Activated CD4-positive, alpha-beta T cell treated with anti-CD3 and anti-CD28 coated beads for 36 hours (primary cell): ENCODE measurements around the gene SMCHD1. TPM values are rescaled to one million over a fixed set of nuclear protein-coding genes. Genes with fewer than 3 reads are reported as not detected.
A peak's percentile ranks its signal among the peaks of the same experiment; 100 is the strongest.
"Not testable (repeated sequence)": the region's sequence is repeated elsewhere in the genome, so short reads cannot be mapped to it uniquely, and the experiment has no call there.

Source experiments
- ATAC-seq: fragments of 200-7000 bp; cut with Tn5 transposase; one replicate; pipeline ENCODE4 v1.10.0; 2021; ENCODE audit warnings: mild to moderate bottlenecking, moderate library complexity
- CTCF ChIA-PET: fragments of 350-600 bp; sonication (Branson Sonifier 250); formaldehyde crosslinking; loops from one replicate; lab custom pipeline; 2021; ENCODE audit warnings: antibody characterized with exemption; lab: Charles Lee
- POLR2A ChIA-PET: fragments of 350-600 bp; sonication (Branson Sonifier 250); formaldehyde crosslinking; loops from one replicate; lab custom pipeline; 2021; ENCODE audit warnings: antibody characterized with exemption, inconsistent platforms; lab: Charles Lee
- DNase-seq: peaks from one replicate; pipeline ENCODE4 v3.0.0-alpha.2; 2020
- H3K27ac Mint-ChIP-seq: one replicate; pipeline ENCODE4 v1.8.0; 2021; ENCODE audit warnings: mixed read lengths
- H3K27me3 Mint-ChIP-seq: one replicate; pipeline ENCODE4 v1.8.0; 2021; ENCODE audit warnings: mixed read lengths
- H3K36me3 Mint-ChIP-seq: one replicate; pipeline ENCODE4 v1.8.0; 2021; ENCODE audit warnings: low read depth, mixed read lengths
- H3K4me1 Mint-ChIP-seq: one replicate; pipeline ENCODE4 v1.8.0; 2021; ENCODE audit warnings: mixed read lengths
- H3K4me3 Mint-ChIP-seq: one replicate; pipeline ENCODE4 v1.8.0; 2021; ENCODE audit warnings: mild to moderate bottlenecking, moderate library complexity, mixed read lengths
- H3K9me3 Mint-ChIP-seq: one replicate; pipeline ENCODE4 v1.8.0; 2021; ENCODE audit warnings: low read depth, mixed read lengths
- intact Hi-C, 2 experiments: fragments of 100-400 bp; cut with DNase I in 1 of 2; cut with micrococcal nuclease in 1 of 2; formaldehyde crosslinking; loops; one replicate each; pipeline versions ENCODE4 v1.14.2 to v1.15.1; 2022 to 2024; cut with DNase I, micrococcal nuclease
- total RNA-seq, 2 experiments: library from RNA; stranded (reverse); gene quantifications; one replicate each; pipeline ENCODE4 v1.2.3, GENCODE V29; 2021

Gene SMCHD1
- total RNA-seq, 2 experiments from 2014 or later = 89.5 to 121 TPM

DNA sequence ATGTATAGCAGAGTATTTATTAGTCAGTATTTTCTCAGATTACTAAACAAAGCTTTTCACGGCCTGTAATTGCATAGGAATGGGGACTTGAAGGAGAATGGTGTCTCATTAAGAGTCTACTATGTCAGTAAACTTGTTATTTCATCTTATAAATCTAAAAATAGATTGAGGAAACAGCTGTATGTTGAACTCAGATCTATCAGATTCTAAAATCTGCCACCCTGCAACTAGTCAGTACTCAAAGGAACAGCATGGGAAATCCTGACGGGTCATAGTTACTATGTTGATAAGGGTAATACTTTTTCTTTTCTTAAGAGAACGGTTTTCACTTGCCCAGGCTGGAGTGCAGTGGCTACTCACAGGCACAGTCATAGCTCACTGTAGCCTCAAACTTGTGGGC is 121.1 kb downstream of the SMCHD1 start:
- Mint-ChIP-seq H3K4me3 (no peak overlapping the region), H3K4me1 (no peaks in the 10 kb centered on the region), H3K27ac (no peak overlapping the region), H3K9me3 (no peaks in the 10 kb centered on the region), H3K36me3 (peaks cover 52% of the 10 kb centered on the region), H3K27me3 (no peaks in the 10 kb centered on the region)
- CTCF ChIA-PET = interaction anchor here (0.6 to 0.7 kb wide), 2 partner anchors 24 to 265 kb away, joined by 3 read pairs; no protein-coding TSS in a partner anchor
- DNase-seq (no peak), ATAC-seq (no peak)
- intact Hi-C loops = no loop called here
- POLR2A ChIA-PET = no interaction called here

- no peak for ATAC-seq
- intact Hi-C loops = no loop called here
- CTCF ChIA-PET = interaction anchor here (0.7 kb wide), 2 partner anchors 9 to 24 kb away, joined by 3 to 5 read pairs; no protein-coding TSS in a partner anchor
- Mint-ChIP-seq H3K4me3 (no peak overlapping the region), H3K27ac (peak overlapping the region; percentile 21), H3K36me3 (peaks cover 53% of the 10 kb centered on the region), H3K4me1 (no peaks in the 10 kb centered on the region), H3K27me3 (no peaks in the 10 kb centered on the region), H3K9me3 (no peaks in the 10 kb centered on the region)
- no peak for DNase-seq
- POLR2A ChIA-PET = no interaction called here
Observed at GRCh38 chr18:2777241-2777640, 121.7 kb downstream of the SMCHD1 start.

DNA sequence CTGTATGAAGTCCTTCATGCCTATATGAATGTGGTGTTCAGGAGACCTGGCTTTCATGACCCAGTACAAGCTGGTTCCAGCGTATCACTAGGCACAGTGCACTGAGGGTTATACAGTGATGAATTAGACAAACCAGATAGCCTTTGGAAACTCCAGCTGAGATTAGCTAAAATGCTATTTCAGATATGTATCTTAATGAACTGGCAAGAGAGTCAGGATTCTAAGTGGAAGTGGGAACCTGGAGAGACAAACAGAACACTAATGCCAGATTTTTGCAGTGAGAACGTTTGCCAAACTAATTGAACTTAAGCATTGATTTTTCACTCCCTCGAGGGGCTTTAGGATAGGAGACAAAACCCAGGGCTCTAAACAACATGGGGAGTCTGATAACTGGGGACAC is 125.2 kb downstream of the SMCHD1 start:
- H3K4me3 Mint-ChIP-seq = no peak overlapping the region
- intact Hi-C loops = no loop called here
- no peaks in the 10 kb centered on the region for H3K4me1 Mint-ChIP-seq
- H3K27ac Mint-ChIP-seq = no peak overlapping the region
- H3K36me3 Mint-ChIP-seq = peaks cover 53% of the 10 kb centered on the region
- no peaks in the 10 kb centered on the region for H3K27me3 Mint-ChIP-seq
- no peak for ATAC-seq
- ChIA-PET POLR2A (no interaction called here), CTCF (interaction anchor here (0.5 to 1.0 kb wide), 3 partner anchors 15 to 1223 kb away, joined by 3 read pairs; no protein-coding TSS in a partner anchor)
- H3K9me3 Mint-ChIP-seq = no peaks in the 10 kb centered on the region
- DNase-seq = no peak

DNA sequence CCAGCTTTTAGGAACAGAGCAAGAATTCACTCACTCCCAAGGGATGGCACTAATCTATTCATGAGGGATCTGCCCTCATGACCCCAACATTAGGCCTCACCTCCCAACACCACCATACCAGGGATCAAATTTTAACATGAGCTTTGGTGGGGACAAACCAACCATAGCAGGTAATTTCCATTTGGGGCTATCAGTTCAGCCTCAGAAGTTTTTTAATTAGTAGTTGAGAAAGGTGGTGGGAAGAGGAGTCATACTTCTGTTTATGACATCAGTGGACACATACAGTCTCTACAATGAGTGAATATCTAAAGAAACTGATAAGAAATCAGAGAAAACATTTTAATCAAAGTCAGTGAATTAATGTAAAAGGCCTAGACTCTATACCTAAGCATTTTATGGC is 131.7 kb downstream of the SMCHD1 start:
- H3K27me3 Mint-ChIP-seq = no peaks in the 10 kb centered on the region
- no peak for ATAC-seq
- H3K4me1 Mint-ChIP-seq = peaks cover 5% of the 10 kb centered on the region
- H3K4me3 Mint-ChIP-seq = no peak overlapping the region
- DNase-seq = no peak
- peaks cover 31% of the 10 kb centered on the region for H3K36me3 Mint-ChIP-seq
- ChIA-PET POLR2A (no interaction called here), CTCF (interaction anchor here (1.0 to 1.9 kb wide), 2 partner anchors 21 to 98 kb away, joined by 5 to 7 read pairs; no protein-coding TSS in a partner anchor)
- intact Hi-C loops = no loop called here
- H3K9me3 Mint-ChIP-seq = no peaks in the 10 kb centered on the region
- H3K27ac Mint-ChIP-seq = peak overlapping the region; percentile 32

GRCh38 chr18:2792395-2792794 is 136.9 kb downstream of the SMCHD1 start:
- DNase-seq = no peak
- intact Hi-C loops = no loop called here
- H3K36me3 Mint-ChIP-seq = peaks cover 38% of the 10 kb centered on the region
- ATAC-seq = no peak
- H3K27ac Mint-ChIP-seq = no peak overlapping the region
- no peaks in the 10 kb centered on the region for H3K4me1 Mint-ChIP-seq
- no peaks in the 10 kb centered on the region for H3K27me3 Mint-ChIP-seq
- CTCF ChIA-PET = interaction anchor here (1.0 kb wide), 1 partner anchor 8 kb away, joined by 3 read pairs; no protein-coding TSS in a partner anchor
- POLR2A ChIA-PET = no interaction called here
- H3K9me3 Mint-ChIP-seq = no peaks in the 10 kb centered on the region
- H3K4me3 Mint-ChIP-seq = no peak overlapping the region

- Mint-ChIP-seq H3K4me1 (no peaks in the 10 kb centered on the region), H3K9me3 (no peaks in the 10 kb centered on the region), H3K27ac (no peak overlapping the region), H3K36me3 (peaks cover 44% of the 10 kb centered on the region), H3K27me3 (no peaks in the 10 kb centered on the region), H3K4me3 (no peak overlapping the region)
- ChIA-PET CTCF (no interaction called here), POLR2A (no interaction called here)
- intact Hi-C loops = no loop called here
- DNase-seq = no peak
- no peak for ATAC-seq
Observed at GRCh38 chr18:2794159-2794558, 138.6 kb downstream of the SMCHD1 start.

DNA sequence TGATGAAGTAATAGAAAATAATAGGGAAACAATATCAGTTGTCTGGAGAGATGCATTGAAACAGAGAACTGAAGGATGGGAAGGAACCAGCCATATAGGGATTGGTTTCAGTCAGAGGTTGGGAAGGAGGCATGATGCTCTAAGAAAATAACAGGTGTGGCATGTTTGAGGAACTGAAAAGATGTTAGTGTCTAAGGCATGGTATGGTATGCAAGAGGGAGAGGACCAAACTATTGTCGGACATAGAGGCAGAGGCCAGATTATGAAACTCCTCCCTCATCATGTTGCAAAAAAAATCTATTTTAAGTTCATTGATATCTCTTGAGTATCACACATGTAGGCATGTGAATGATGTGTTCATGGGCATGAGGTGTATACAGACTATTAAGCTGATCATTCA is 142.4 kb downstream of the SMCHD1 start:
- intact Hi-C loops = no loop called here
- Mint-ChIP-seq H3K27ac (no peak overlapping the region), H3K27me3 (no peaks in the 10 kb centered on the region), H3K4me1 (no peaks in the 10 kb centered on the region), H3K36me3 (peaks cover 50% of the 10 kb centered on the region), H3K9me3 (no peaks in the 10 kb centered on the region), H3K4me3 (no peak overlapping the region)
- no peak for ATAC-seq
- ChIA-PET POLR2A (no interaction called here), CTCF (no interaction called here)
- no peak for DNase-seq

GRCh38 chr18:2799369-2799768 is 143.8 kb downstream of the SMCHD1 start:
- POLR2A ChIA-PET = no interaction called here
- DNase-seq = no peak
- H3K36me3 Mint-ChIP-seq = peaks cover 52% of the 10 kb centered on the region
- intact Hi-C loops = no loop called here
- no peak for ATAC-seq
- H3K4me3 Mint-ChIP-seq = no peak overlapping the region
- no peak overlapping the region for H3K27ac Mint-ChIP-seq
- H3K4me1 Mint-ChIP-seq = no peaks in the 10 kb centered on the region
- CTCF ChIA-PET = no interaction called here
- no peaks in the 10 kb centered on the region for H3K9me3 Mint-ChIP-seq
- H3K27me3 Mint-ChIP-seq = no peaks in the 10 kb centered on the region

DNA sequence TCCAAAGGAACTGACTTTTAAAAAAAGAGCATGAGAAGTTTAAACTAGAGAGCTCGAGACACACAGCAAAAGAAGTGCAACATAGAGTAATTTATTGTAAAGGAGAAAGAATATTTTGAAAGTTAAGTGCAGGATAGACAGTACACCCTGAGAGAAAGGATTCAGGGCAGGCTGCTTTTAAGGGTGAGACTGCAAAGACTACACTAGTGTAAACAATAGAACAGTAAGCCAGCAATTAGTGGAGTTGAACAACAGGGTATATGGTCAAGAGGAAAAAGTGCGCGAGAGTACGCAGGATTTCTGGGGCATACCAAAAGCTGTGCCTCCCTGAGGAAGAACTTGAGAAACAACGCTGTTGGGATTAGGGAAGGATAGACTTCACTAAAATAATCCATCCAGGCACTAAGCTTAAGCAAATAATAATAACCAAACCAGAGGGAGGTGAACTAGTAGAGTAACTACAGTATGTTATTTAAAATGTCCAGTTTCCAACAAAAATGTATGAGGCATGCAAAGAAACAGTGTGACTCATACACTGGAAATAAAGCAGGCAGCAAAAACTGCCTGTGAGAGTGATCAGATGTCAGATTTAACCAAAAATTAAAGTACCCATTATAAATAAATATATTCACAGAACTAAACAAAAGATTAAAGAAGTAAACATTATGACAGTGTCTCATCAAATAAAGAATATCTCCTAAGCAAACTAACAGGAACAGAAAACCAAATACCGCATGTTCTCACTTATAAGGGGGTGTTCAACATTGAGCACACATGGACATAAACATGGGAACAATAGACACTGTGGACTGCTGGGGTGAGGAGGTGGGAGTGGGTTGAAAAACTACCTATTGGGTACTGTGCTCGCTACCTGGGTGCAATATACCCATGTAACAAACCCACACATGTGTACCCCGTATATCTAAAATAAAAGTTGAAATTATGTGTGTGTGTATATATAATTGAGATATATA is 150.7 kb downstream of the SMCHD1 start:
- ATAC-seq = no peak
- intact Hi-C loops = loop anchor here in 1 of 2 experiments (5.0 kb wide), 1 partner anchor 101 kb away; no protein-coding TSS in a partner anchor
- H3K27me3 Mint-ChIP-seq = no peaks in the 10 kb centered on the region
- peaks cover 15% of the 10 kb centered on the region for H3K9me3 Mint-ChIP-seq
- H3K27ac Mint-ChIP-seq = peak overlapping the region; percentile 5
- POLR2A ChIA-PET = no interaction called here
- no peak for DNase-seq
- no peaks in the 10 kb centered on the region for H3K4me1 Mint-ChIP-seq
- CTCF ChIA-PET = interaction anchor here (0.7 to 1.4 kb wide), 2 partner anchors 101 to 257 kb away, joined by 3 read pairs; no protein-coding TSS in a partner anchor
- H3K36me3 Mint-ChIP-seq = peaks cover 19% of the 10 kb centered on the region
- H3K4me3 Mint-ChIP-seq = no peak overlapping the region

DNA sequence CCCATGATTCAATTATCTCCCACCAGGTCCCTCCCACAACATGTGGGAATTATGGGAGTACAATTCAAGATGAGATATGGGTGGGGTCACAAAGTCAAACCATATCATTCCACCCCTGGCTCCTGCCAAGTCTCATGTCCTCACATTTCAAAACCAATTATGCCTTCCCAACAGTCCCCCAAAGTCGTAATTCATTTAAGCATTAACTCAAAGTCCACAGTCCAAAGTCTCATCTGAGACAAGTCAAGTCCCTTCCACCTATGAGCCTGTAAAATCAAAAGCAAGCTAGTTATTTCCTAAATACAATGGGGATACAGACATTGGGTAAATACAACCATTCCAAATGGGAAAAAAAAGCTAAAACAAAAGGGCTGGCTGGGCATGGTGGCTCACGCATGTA is 153.1 kb downstream of the SMCHD1 start:
- not testable (repeated sequence) for DNase-seq
- CTCF ChIA-PET = interaction anchor here (0.8 to 1.0 kb wide), 2 partner anchors 17 to 33 kb away, joined by 3 read pairs; no protein-coding TSS in a partner anchor
- intact Hi-C loops = loop anchor here in 1 of 2 experiments (5.0 kb wide), 1 partner anchor 99 kb away; no protein-coding TSS in a partner anchor

DNA sequence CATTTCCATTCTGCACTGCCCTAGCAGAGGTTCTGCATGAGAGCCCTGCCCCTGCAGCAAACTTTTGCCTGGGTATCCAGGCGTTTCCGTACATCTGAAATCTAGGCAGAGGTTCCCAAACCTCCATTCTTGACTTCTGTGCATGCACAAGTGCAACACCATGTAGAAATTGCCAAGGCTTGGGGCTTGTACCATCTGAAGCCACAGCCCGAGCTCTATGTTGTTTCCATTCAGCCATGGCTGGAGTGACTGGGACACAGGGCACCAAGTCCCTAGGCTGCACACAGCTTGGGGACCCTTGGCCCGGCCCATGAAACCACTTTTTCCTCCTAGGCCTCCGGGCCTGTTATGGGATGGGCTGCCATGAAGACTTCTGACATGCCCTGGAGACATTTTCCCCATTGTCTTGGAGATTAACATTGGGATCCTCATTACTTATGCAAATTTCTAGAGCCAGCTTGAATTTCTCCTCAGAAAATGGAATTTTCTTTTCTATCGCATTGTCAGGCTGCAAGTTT is 154.2 kb downstream of the SMCHD1 start:
- DNase-seq, POLR2A ChIA-PET, H3K4me3 Mint-ChIP-seq, H3K4me1 Mint-ChIP-seq, H3K27me3 Mint-ChIP-seq, H3K27ac Mint-ChIP-seq, ATAC-seq: not testable (repeated sequence)
- H3K36me3 Mint-ChIP-seq = peaks cover 15% of the 10 kb centered on the region
- CTCF ChIA-PET = interaction anchor here (0.6 to 0.7 kb wide), 2 partner anchors 80 to 212 kb away, joined by 3 to 5 read pairs; no protein-coding TSS in a partner anchor
- peaks cover 29% of the 10 kb centered on the region for H3K9me3 Mint-ChIP-seq
- intact Hi-C loops = loop anchor here in 1 of 2 experiments (5.0 kb wide), 1 partner anchor 98 kb away; no protein-coding TSS in a partner anchor

More for the DNA sequence above, 153.1 kb downstream of the SMCHD1 start:
- H3K4me1 Mint-ChIP-seq, POLR2A ChIA-PET, H3K27me3 Mint-ChIP-seq, ATAC-seq, H3K4me3 Mint-ChIP-seq, H3K27ac Mint-ChIP-seq: not testable (repeated sequence)
- Mint-ChIP-seq H3K36me3 (peaks cover 17% of the 10 kb centered on the region), H3K9me3 (peaks cover 25% of the 10 kb centered on the region)
